Measurements from ENCODE around the gene FNIP1. TPM values are rescaled to one million over a fixed set of nuclear protein-coding genes. Genes with fewer than 3 reads are reported as not detected.

The FNIP1 gene
- polyA plus RNA-seq = 19.7 and 23.5 TPM in 2 replicates

GRCh38 chr5:131796793-131797693 lies at the start of gene FNIP1:
FNIP1 (minus strand) TSS chr5:131797017; CDS start chr5:131796921, 96 bp downstream.

GRCh38 chr5:131634996-131635683 lies 161.7 kb downstream of the FNIP1 start, which contains the start of gene RAPGEF6:
RAPGEF6 (minus strand) TSS chr5:131635229; CDS start chr5:131635030, 199 bp downstream.

Other genes with a start within 250 kb of the FNIP1 start
- 4.5 and 7.2 TPM in 2 replicates for gene RAPGEF6, start 161.8 kb downstream of the FNIP1 start, polyA plus RNA-seq
- gene MEIKIN, start 148.6 kb upstream of the FNIP1 start, polyA plus RNA-seq = 0.85 and 1.3 TPM in 2 replicates
- 86.4 and 90.7 TPM in 2 replicates for gene ACSL6, start 214.6 kb upstream of the FNIP1 start, polyA plus RNA-seq